GM03348 (cell line): ENCODE measurements around the gene TOP3A.
"Not testable (repeated sequence)": the region's sequence is repeated elsewhere in the genome, so short reads cannot be mapped to it uniquely, and the experiment has no call there.

Source experiments
- DNase-seq: peaks from one replicate; pipeline ENCODE4 v3.0.0; 2012; ENCODE audit warnings: low spot score

The TOP3A gene, protein sequence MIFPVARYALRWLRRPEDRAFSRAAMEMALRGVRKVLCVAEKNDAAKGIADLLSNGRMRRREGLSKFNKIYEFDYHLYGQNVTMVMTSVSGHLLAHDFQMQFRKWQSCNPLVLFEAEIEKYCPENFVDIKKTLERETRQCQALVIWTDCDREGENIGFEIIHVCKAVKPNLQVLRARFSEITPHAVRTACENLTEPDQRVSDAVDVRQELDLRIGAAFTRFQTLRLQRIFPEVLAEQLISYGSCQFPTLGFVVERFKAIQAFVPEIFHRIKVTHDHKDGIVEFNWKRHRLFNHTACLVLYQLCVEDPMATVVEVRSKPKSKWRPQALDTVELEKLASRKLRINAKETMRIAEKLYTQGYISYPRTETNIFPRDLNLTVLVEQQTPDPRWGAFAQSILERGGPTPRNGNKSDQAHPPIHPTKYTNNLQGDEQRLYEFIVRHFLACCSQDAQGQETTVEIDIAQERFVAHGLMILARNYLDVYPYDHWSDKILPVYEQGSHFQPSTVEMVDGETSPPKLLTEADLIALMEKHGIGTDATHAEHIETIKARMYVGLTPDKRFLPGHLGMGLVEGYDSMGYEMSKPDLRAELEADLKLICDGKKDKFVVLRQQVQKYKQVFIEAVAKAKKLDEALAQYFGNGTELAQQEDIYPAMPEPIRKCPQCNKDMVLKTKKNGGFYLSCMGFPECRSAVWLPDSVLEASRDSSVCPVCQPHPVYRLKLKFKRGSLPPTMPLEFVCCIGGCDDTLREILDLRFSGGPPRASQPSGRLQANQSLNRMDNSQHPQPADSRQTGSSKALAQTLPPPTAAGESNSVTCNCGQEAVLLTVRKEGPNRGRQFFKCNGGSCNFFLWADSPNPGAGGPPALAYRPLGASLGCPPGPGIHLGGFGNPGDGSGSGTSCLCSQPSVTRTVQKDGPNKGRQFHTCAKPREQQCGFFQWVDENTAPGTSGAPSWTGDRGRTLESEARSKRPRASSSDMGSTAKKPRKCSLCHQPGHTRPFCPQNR

DNA sequence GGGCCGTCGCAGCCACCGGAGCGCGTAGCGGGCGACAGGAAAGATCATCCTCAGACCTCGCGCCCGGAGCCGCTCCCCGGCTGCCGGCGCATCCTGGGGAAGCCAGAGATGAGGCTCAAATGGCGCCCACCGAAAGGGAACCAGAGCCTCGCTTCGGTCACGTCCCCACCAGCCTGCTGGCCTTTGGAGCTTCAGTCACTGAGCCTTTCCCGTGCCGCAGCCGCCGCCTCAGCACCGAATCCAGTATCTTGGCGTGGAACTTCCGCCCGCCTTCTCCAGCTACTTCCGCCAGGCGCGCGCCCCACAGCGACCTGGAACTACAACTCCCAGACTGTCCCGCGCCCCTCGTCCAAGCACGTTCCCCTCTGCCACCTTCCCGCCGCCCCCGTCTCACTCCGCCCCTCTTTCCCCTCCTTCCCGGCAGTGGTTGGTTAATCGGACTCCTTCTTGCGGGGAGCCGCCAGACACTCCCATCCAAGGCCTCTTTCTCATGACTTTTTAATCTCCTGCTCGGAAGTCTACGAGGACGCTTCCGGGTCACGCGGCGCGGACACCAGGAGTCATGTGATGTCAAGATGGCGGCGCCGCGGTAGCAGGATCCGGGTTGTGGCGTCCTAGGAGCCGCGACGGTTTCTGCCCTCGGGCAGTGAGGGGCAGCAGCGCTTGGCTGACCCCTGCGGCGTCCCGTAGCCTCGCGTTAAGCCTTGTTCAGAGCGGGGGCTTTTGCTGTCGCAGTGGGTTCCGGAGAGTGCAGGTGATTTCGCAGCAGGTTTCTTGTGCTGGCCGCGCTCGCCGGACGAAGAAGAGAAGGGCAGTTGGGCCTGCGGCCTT is at the start of gene TOP3A, which contains the start of gene SMCR8:
TSS of gene TOP3A (minus strand) at position 264 of the 831 bp plus-strand sequence. CDS start at position 48, 216 bp downstream.
TSS of gene SMCR8 (plus strand) at position 563 of the 831 bp plus-strand sequence. CDS start 497 bp downstream, outside the sequence.
- DNase-seq: peak; percentile 97

DNA sequence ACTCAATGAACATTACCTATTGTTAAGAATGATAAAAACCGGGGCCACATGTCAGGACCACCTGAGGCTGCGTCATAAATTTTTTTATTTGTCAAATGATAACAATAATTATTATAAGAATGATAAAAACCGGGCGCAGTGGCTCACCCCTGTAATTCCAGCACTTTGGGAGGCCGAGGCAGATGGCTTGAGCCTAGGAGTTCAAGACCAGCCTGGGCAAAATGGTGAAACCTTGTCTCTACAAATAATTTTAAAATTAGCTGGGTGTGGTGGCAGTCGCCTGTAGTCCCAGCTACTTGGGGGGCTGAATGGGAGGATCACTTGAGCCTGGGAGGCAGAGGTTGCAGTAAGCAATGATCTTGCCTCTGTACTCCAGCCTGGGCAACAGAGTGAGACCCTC is 49.4 kb upstream of the TOP3A start:
- DNase-seq: no peak

DNA sequence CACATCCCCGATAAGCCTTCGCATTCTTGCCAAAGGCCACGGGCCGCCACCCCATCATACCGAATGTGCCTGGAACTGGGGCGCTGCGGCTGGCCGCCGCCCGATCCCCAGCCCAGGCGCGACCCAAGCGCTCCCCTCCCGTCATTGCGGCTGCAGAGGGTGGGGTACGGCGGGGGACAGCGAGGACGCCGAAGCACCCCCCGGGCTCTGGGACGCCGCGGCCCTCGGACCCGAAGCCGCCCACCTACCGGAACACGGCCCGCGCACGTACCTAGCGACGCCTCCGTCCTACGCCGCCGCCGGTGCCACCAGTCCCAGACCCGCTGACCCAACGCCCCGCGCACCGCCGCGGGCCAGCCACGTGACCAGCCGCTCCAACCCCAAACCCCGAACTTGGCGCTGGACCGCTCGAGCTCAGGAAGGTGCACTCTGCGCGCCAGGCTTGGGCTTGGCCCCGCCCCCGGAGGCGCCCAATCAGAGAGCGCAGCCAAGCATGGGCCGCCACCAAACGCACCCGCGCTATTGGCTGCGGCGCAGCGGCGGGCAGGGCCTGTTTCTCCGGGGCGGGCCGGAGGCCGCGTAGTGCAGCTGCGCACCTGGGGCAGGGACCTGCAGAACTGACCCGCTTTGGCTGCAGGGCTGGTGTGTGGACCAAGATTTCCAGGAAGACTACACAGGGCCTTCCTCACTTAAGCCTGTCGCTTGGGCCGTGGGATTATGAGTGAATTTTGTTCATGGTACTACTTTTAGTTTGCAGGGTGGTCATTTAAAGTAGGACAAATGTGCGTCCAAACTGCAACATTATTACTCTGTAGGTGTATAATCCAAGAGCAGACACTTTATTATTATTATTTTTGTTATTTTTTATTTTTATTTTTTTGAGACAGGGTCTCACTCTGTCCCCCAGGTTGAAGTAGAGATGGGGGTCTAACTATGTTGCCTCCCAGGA is 48.6 kb upstream of the TOP3A start, which contains the start of gene SHMT1:
TSS of gene SHMT1 (minus strand) at position 450 of the 949 bp plus-strand sequence. CDS start 7,569 bp downstream, outside the sequence.
- DNase-seq: peak; percentile 98

DNA sequence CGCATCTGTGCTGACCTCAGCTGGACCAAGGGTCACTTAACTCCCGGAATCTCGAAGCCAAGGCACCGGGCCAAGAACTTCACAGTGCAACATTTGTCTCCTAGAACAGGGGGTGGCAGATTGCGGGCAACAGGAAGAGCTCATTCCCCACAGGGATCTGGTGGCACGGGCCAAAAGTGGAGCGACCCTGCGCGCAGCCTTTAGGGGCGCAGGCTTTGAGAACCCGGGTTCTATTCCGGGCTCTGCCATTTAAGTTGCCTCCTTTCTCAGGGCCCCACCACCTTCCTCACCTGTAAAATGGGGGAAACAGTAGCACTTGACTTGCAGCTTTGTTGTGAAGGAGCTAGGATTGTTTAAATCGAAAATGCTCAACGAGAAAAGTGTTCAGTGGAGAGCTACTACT is 47.9 kb upstream of the TOP3A start:
- peak; percentile 20 for DNase-seq

DNA sequence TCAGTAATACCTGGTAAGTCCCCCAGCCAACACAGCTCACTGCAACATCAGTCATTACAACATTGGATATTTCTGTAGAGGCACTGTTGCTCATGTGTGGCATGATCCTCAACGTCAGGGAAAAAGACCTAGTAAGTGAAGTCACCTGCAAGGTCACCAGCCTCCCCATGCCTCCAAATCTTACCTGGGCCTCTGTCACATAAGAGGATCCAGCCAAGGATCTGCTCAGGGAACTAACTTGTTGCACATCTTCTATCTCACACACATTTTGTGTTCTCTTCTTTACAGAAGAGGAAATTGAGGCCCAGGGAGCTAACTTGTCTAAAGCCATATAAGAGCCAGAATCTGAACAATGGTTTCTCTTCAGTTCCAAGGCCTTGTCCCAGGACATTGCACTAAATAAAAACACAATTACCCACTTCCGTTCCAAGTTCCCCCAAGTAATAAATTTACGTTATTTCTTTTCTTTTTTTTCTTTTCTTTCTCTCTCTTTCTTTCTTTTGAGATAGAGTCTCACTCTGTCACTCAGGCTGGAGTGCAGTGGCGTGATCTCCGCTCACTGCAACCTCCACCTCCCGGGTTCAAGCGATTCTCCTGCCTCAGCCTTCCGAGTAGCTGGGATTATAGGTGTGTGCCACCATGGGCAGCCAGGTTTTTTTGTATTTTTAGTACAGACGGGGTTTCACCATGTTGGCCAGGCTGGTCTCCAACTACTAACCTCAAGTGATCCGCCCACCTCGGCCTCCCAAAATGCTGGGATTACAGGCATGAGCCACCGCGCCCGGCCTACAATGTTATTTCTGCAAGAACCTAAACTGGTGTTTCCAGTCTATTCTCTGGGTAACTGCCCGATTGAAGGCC is 47.3 kb upstream of the TOP3A start:
- DNase-seq: no peak

DNA sequence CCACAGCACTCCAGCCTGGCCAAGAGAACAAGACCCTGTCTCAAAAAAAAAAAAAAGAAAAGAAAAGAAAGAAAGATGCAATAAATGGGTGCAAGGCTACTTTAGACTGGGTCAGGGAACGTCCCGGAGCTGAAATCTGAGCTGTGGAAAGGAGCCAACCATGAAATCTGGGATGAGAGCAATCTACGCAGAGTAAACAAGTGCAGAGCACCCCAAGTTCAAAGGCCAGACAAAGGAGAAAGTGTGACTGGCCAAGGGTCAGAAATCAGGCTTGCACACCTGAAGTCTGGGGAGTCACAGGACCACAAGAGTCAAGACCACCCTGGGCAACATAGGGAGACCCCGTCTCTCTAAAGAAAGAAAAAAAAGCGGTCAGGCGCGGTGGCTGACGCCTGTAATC is 45.7 kb upstream of the TOP3A start:
- DNase-seq: no peak

DNA sequence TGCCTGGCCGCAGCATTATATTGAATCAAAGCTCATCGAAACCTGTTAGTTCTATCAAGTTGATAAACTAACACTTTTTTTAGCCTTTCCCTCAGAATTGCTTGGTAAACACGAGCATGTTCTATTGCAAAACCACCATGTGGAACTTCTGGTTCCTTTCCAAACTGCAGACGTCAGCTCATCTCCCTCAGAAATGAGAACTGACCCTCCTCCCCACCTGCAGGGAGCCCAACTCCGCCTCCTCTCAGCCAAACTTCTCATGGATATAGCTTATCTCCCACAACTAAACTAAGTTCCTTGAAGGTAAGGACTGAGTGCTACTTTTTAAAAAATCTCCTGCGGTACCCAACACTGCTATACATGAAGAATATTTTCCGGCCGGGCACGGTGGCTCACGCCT is 41.8 kb upstream of the TOP3A start:
- peak; percentile 30 for DNase-seq

DNA sequence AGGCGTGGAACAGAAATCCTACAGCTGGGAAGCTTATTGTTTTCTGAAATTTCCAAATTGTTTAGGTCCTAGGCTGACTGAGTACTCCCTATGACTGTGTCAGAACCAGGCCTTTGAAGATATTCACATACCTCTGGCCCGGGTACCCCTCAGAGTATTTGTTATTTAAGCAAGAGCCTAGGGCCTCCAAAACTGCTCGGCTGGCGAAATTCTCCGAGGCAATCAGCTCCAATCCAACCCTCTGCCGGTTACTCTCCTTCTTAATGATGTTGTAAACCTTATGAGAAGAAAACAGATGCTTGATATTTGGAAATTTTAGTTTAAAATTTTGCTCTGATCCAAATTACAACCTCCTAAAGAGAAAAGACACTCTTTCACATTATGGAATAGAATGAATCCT is 38.7 kb upstream of the TOP3A start:
- no peak for DNase-seq

DNA sequence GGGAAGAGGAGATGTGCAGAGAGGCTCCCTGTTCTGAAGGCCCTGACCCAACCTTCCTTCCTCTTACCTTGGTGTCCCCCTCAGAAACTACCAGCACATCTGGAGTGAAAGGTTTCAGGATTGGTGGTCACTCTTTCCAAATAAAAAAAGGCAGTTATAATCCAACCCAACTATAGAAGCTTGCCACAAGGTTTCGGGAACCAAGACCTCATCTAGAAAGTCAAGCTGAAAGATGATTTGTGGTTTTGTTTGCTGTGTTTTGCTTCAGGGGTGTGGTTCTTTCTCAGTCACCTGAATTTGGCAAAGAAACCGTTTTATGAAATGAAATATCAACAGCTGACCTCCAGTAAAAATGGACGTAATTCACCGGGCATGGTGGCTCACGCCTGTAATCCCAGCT is 29.2 kb upstream of the TOP3A start:
- no peak for DNase-seq

DNA sequence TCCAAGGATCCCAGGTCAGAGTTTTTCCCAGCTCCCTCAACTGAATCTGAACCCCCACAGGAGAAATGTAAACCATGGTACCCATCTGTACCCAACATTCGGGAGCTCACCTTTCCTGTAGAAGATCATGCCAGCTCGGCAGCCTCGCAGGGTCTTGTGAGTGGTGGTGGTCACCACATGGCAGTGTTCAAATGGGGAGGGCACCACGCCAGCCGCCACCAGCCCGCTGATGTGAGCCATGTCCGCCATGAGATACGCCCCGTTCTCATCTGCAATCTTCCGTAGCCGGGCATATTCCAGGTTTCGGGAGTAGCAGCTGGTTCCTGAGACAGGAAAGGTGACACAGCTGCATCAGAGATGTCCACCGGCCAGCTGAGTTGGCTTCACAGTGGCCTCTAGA is 25.1 kb upstream of the TOP3A start:
- no peak for DNase-seq

DNA sequence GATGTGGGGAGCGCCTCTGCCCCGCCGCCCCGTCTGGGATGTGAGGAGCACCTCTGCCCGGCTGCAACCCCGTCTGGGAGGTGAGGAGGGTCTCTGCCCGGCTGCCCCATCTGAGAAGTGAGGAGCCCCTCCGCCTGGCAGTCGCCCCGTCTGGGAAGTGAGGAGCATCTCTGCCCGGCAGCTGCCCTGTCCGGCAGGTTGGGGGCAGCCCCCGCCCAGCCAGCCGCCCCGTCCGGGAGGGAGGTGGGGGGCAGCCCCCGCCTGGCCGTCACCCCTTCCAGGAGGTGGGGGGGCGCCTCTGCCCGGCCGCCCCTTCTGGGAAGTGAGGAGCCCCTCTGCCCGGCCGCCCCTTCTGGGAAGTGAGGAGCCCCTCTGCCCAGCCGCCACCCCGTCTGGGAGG is 23.4 kb upstream of the TOP3A start:
- not testable (repeated sequence) for DNase-seq

DNA sequence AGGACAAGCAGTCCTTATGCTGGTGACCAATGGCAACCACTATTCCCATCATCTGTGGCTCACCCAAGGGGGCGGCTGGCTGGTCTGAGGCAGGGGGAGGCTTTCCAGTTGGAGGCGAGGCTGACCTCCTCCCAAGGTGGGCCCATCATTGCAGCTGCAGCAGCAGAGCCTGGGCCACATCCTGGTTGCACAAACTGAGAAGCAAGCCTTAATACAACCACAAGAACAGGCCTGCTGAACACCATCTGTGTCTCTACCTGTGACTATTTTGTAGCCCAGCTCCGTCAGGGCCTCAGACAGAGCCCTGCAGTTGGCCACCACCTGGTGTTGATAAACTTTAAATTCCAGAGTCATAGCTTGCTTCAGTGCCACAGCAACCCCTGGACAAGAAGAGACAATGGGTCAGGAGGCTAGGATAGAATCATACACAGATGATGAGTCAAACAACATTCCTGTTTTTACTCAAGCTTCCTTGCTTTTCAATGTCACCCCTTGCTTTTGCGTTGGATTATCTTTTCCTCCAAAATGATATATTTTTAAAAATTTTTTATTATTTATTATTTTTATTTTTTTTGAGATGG is 18.2 kb upstream of the TOP3A start:
- peak; percentile 32 for DNase-seq

DNA sequence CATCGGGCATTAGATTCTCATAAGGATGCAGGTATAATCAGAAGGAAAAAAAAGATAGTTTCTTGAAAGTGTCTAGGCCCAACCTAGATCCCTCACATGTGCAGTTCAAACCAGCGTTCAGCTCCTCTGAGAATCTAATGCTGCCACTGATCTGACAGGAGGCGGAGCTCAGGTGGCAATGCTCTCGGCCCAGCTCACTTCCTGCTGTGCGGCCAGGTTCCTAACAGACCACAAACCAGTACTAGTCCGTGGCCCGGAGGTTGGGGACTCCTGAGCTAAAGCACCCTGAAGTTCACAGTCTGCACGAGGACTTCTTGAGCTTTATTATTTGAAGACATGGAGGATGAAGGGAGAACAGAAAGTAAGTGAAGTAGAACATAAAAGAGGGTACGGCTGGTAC is 17.1 kb upstream of the TOP3A start:
- no peak for DNase-seq

DNA sequence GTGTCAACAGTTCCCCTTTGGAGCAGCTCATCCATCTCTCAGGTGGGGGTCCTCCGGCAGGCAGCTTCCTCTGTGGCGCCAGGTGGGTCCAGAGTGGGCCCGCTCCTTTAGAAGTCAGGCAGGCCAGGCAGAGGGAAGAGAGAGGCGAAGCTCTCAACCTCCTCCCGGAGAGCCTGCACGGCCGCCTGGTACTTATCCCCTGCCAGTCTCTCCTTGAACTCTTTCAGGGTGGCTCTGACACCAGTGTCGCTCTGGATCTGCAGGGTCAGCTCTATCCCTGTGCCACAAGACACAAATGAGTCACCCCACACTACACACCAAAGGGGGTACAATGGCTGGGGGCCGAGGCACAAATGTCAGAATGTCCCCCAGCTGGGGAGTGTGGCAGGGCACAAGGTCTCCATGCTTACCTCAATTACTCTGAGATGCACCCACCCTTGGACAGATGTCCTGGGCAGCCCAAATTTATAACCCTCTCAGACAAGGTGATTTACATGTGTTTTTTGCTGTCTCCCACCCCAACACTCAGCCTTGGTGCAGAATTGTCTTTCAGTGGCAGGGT is 13.9 kb upstream of the TOP3A start:
- no peak for DNase-seq

DNA sequence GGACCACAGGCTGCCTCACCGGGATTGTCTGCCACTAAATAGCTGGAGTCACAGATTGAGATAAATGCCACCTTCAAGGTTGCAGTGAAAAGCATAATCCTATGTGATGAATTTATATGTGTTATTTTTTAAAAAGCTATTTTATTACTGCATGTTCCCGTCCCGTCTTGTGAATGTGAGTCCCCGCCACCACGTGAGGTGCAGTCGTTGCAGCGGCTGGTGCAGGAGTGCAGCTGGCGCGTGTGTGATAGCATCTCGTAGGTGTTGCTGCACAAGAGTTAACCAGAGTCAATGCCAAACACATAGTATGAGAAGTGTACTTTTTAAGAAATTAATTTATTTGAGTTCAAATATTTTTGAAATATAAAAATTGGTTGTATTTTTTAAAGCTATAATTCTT is 12.8 kb upstream of the TOP3A start:
- DNase-seq: no peak

DNA sequence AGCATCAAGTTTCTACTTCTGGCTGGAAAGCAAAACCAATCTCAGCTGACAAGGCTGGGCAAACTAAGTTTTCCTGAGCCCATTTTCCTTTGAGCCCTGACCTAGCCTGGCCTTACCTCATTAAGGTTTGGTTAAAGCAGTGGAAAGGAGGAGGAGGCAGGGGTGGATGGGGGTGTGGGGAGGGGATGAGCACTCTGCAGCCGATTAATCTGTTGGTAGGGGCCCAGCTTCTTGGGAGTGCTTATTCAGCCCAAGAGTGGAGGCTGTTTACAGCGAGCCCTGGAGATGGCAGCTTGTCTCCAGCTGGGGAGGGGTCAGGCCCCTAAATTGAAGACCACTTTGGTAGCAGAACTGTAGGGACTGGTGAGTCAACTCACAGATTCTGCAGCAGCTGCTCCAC is 12.3 kb upstream of the TOP3A start:
- no peak for DNase-seq

DNA sequence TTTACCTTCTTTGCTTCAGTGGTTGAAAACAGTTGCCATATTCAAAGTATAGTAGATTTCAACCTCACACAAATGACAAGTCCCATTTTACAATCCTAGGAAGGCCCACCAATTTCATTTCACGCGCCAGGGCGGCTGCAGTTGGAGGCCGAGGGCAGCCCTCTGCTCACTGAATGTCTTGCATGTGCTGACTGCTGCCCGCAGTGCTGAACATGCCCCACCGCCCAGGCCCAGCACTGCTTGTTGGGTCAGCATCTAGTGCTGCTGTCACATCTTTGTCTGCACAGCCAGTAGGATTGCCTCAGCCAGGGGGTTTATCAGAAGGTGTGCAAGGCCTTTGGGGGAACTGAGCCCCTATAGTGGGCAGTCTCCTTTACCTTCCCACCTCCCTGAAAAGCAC is 11.8 kb upstream of the TOP3A start:
- DNase-seq: no peak

DNA sequence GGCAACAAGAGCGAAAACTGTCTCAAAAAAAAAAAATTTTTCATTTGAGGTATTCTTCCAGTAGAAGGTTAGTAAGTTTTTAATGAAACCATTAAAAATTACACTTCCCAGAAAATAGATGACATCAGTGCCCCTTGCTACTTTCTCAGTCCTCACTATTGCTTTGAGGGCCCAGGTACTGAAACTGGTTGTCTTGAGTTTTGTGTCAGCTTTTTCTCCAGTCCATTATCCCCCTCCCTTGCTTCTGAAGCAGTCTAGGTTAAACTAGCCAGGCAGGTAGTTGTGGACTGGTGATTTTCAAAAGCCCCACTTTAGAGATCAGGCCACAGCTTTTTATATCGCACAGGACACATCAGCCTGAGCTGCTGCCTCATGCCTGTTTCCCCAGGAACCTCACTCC is 11.2 kb upstream of the TOP3A start:
- DNase-seq: no peak
